Endothelial cell of umbilical vein (primary cell): ENCODE results near the gene RABEP2. TPM values are rescaled to one million over a fixed set of nuclear protein-coding genes. Genes with fewer than 3 reads are reported as not detected.
"Not testable (repeated sequence)": the region's sequence is repeated elsewhere in the genome, so short reads cannot be mapped to it uniquely, and the experiment has no call there.

ENCODE experiments used
- BruUV-seq: library from RNA; stranded (reverse); fragments of 400-500 nt; replicated peaks from 2 replicates; lab custom pipeline; 2021; lab: Mats Ljungman, UMichigan
- CTCF ChIA-PET: fragments of 300-600, 350-600 bp; sonication (Branson Sonifier 250); formaldehyde crosslinking; loops from one replicate; lab custom pipeline; 2021; ENCODE audit warnings: antibody characterized with exemption, inconsistent platforms; lab: Charles Lee
- POLR2A ChIA-PET: fragments of 300-600, 350-600 bp; sonication (Branson Sonifier 250); formaldehyde crosslinking; loops from one replicate; lab custom pipeline; 2021; ENCODE audit warnings: antibody characterized with exemption, inconsistent platforms; lab: Charles Lee
- DNase-seq: peaks from one replicate; pipeline ENCODE4 v3.0.0-alpha.2; 2011; ENCODE audit warnings: low read depth, low spot score
- FAIRE-seq: peaks from 2 replicates; lab custom pipeline; 2011; peaks lifted over from hg19 to GRCh38; lab: Jason Lieb, UNC
- H2AFZ ChIP-seq: 2 replicates; pipeline ENCODE4 v1.6.0; 2012; ENCODE audit warnings: low read depth, low read length, control low read depth, inconsistent platforms
- H3K27ac ChIP-seq: 2 replicates; pipeline ENCODE4 v1.5.1; 2011; ENCODE audit warnings: low read depth, mild to moderate bottlenecking, control low read depth, low read length, moderate library complexity; ENCODE audit not compliant: insufficient read depth
- H3K27me3 ChIP-seq, 2 experiments: 2 replicates each; pipeline versions ENCODE4 v1.6.0 to v1.6.1; 2011; ENCODE audit warnings: low read length in 2 of 2, mixed read lengths in 1 of 2; ENCODE audit not compliant: control insufficient read depth in 2 of 2, insufficient read depth in 2 of 2
- H3K36me3 ChIP-seq, 2 experiments: 2 replicates in 1 of 2; 3 replicates in 1 of 2; pipeline ENCODE4 v1.5.1; 2011; ENCODE audit warnings: low read length in 2 of 2, mild to moderate bottlenecking in 1 of 2, moderate library complexity in 1 of 2; ENCODE audit not compliant: control insufficient read depth in 2 of 2, insufficient read depth in 2 of 2; ENCODE audit errors: extremely low read depth in 1 of 2
- H3K4me1 ChIP-seq: 3 replicates; pipeline ENCODE4 v1.5.1; 2011; ENCODE audit warnings: mild to moderate bottlenecking, low read length; ENCODE audit not compliant: control insufficient read depth, insufficient read depth; ENCODE audit errors: extremely low read depth
- H3K4me2 ChIP-seq: 2 replicates; pipeline ENCODE4 v1.6.1; 2011; ENCODE audit warnings: low read length, control low read depth, mixed read lengths; ENCODE audit not compliant: insufficient read depth
- H3K4me3 ChIP-seq, 3 experiments: fragments of 200-600 bp in 1 of 3; sonication (generic), shearing (Covaris generic) in 1 of 3; replicated peaks in 1 of 3; 2 replicates each; pipeline ENCODE4 v1.5.1; 2011 to 2016; ENCODE audit warnings: control low read depth in 3 of 3, low read length in 3 of 3, mild to moderate bottlenecking in 2 of 3, inconsistent platforms in 1 of 3, low read depth in 1 of 3, moderate library complexity in 1 of 3; ENCODE audit not compliant: insufficient read depth in 1 of 3
- H3K79me2 ChIP-seq: 2 replicates; pipeline ENCODE4 v1.6.0; 2012; ENCODE audit warnings: low read length, inconsistent platforms; ENCODE audit not compliant: control insufficient read depth, insufficient read depth
- H3K9ac ChIP-seq: replicated peaks from 2 replicates; pipeline ENCODE3; 2011; ENCODE audit warnings: low read length, control low read depth; ENCODE audit not compliant: insufficient read depth; ENCODE audit errors: extremely low read depth
- H3K9me1 ChIP-seq: replicated peaks from 3 replicates; pipeline ENCODE4 v1.6.0; 2011; ENCODE audit warnings: mild to moderate bottlenecking, low read length; ENCODE audit not compliant: control insufficient read depth, insufficient read depth; ENCODE audit errors: extremely low read depth
- H3K9me3 ChIP-seq: replicated peaks from 2 replicates; pipeline ENCODE4 v1.5.1; 2012; ENCODE audit warnings: low read length, inconsistent platforms; ENCODE audit not compliant: control insufficient read depth, insufficient read depth
- H4K20me1 ChIP-seq: replicated peaks from 2 replicates; pipeline ENCODE3; 2011; ENCODE audit warnings: mild to moderate bottlenecking, low read length; ENCODE audit not compliant: control insufficient read depth, insufficient read depth; ENCODE audit errors: extremely low read depth
- JUN ChIP-seq: IDR thresholded peaks from 2 replicates; pipeline ENCODE4 v1.6.1; 2011; ENCODE audit warnings: borderline replicate concordance, low read depth; ENCODE audit not compliant: insufficient read length, insufficient read depth
- dilution Hi-C: fragments of 300-500 bp; cut with MboI; formaldehyde crosslinking; loops from one replicate; pipeline ENCODE4 v1.15.0; 2019; ENCODE audit warnings: low sequenced_read_pairs; ENCODE audit not compliant: extremely low pct_ligation_motif_present
- intact Hi-C: fragments of 100-400 bp; cut with micrococcal nuclease; formaldehyde crosslinking; loops from one replicate; pipeline ENCODE4 v1.10.0; 2022
- polyA plus RNA-seq, 4 experiments: library from polyadenylated mRNA; depleted of rRNA in 3 of 4; stranded (reverse) in 3 of 4; unstranded in 1 of 4; fragments of >200 nt; gene quantifications; 2 replicates each; pipeline versions ENCODE4 v1.2.1 to v1.2.3, GENCODE V29; 2011 to 2012; ENCODE audit warnings: missing spikeins in 1 of 4
- total RNA-seq: library from RNA; stranded (reverse); gene quantifications from 2 replicates; pipeline ENCODE4 v1.2.3, GENCODE V29; 2021

Gene RABEP2
- total and polyA plus RNA-seq, 2 donors (not counting 3 experiments of a cell fraction or from before 2014, with no cell fraction given) = 25.9 to 37.4 TPM

GRCh38 chr16:28891964-28892890, 32.8 kb downstream of the RABEP2 start:
- no peak overlapping the region for H3K27ac ChIP-seq
- dilution Hi-C loops = no loop called here
- H4K20me1 ChIP-seq = no peaks in the 10 kb centered on the region
- H3K9ac ChIP-seq = no peak overlapping the region
- no peaks in the 10 kb centered on the region for H3K4me1 ChIP-seq
- POLR2A ChIA-PET = no interaction called here
- H3K79me2 ChIP-seq = no peaks in the 10 kb centered on the region
- no peaks in the 10 kb centered on the region for H3K36me3 ChIP-seq
- no peak for TF ChIP-seq JUN
- CTCF ChIA-PET = interaction anchor here (1.5 kb wide), 1 partner anchor 53 kb away, joined by 4 read pairs; no protein-coding TSS in a partner anchor
- DNase-seq (no peak), FAIRE-seq (no peak)
- H3K9me1 ChIP-seq = no peaks in the 10 kb centered on the region
- no peak overlapping the region for H3K4me3 ChIP-seq
- H3K9me3 ChIP-seq = no peaks in the 10 kb centered on the region
- no peaks in the 10 kb centered on the region for H3K27me3 ChIP-seq
- H3K4me2 ChIP-seq = no peak overlapping the region
- BruUV-seq = no TSS peak
- intact Hi-C loops = no loop called here
- H2AFZ ChIP-seq = no peak overlapping the region

GRCh38 chr16:28890355-28890754, 34.7 kb downstream of the RABEP2 start:
- H3K27me3 ChIP-seq, H3K4me2 ChIP-seq, H3K27ac ChIP-seq, H3K79me2 ChIP-seq, POLR2A ChIA-PET, H3K9me3 ChIP-seq, H3K36me3 ChIP-seq, DNase-seq, H3K4me1 ChIP-seq, H3K4me3 ChIP-seq, intact Hi-C loops, H3K9ac ChIP-seq, H3K9me1 ChIP-seq, H2AFZ ChIP-seq, H4K20me1 ChIP-seq, BruUV-seq, dilution Hi-C loops: not testable (repeated sequence)
- FAIRE-seq = peak; percentile 28
- CTCF ChIA-PET = interaction anchor here (1.3 to 1.5 kb wide), 2 partner anchors 55 kb away, joined by 4 read pairs; no protein-coding TSS in a partner anchor
